ENCODE results near the gene PTK6. TPM values are rescaled to one million over a fixed set of nuclear protein-coding genes. Genes with fewer than 3 reads are reported as not detected.
A peak's percentile ranks its signal among the peaks of the same experiment; 100 is the strongest.

The PTK6 gene
- total RNA-seq, 2 experiments from 2014 or later: 0.19 to 0.22 TPM

DNA sequence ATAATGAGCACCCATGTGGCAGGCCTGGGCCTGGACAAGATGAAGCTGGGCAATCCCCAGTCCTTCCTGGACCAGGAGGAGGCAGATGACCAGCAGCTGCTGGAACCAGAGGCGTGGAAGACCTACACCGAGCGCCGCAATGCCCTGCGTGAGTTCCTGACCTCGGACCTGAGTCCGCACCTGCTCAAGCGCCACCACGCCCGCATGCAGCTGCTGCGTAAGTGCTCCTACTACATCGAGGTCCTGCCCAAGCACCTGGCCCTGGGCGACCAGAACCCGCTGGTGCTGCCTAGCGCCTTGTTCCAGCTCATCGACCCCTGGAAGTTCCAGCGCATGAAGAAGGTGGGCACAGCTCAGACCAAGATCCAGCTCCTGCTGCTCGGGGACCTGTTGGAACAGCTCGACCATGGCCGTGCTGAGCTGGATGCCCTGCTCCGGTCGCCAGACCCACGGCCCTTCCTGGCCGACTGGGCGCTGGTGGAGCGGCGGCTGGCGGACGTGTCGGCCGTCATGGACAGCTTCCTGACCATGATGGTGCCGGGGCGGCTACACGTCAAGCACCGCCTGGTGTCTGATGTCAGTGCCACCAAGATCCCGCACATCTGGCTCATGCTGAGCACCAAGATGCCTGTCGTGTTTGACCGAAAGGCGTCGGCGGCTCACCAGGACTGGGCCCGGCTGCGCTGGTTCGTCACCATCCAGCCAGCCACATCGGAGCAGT, 18.6 kb upstream of the PTK6 start:
- no peaks in the 10 kb centered on the region for H3K27me3 ChIP-seq (ENCODE audit: control insufficient read depth in 1 of 2, insufficient read depth in 2 of 2, low read length in 2 of 2)
- peaks cover 0 to 3% of the 10 kb centered on the region in 2 experiments for H3K9me3 ChIP-seq (ENCODE audit: control insufficient read depth in 1 of 2, insufficient read depth in 1 of 2, low read length in 2 of 2)
- Mint-ChIP-seq H3K9me3 (no peaks in the 10 kb centered on the region), H3K4me1 (ENCODE audit: low read depth) (peaks cover 18% of the 10 kb centered on the region), H3K36me3 (ENCODE audit: low read depth) (peaks cover 11% of the 10 kb centered on the region), H3K4me3 (no peak overlapping the region), H3K27ac (no peak overlapping the region), H3K27me3 (no peaks in the 10 kb centered on the region)
- ChIA-PET POLR2A (interaction anchor here (1.5 to 2.6 kb wide), 3 partner anchors 12 to 71 kb away, joined by 4 to 16 read pairs (median 10); partner anchors contain the start of genes GMEB2 and PTK6), CTCF (no interaction called here)
- intact Hi-C loops (cut with DNase I, micrococcal nuclease): no loop called here
- TF ChIP-seq, protein P1, sequence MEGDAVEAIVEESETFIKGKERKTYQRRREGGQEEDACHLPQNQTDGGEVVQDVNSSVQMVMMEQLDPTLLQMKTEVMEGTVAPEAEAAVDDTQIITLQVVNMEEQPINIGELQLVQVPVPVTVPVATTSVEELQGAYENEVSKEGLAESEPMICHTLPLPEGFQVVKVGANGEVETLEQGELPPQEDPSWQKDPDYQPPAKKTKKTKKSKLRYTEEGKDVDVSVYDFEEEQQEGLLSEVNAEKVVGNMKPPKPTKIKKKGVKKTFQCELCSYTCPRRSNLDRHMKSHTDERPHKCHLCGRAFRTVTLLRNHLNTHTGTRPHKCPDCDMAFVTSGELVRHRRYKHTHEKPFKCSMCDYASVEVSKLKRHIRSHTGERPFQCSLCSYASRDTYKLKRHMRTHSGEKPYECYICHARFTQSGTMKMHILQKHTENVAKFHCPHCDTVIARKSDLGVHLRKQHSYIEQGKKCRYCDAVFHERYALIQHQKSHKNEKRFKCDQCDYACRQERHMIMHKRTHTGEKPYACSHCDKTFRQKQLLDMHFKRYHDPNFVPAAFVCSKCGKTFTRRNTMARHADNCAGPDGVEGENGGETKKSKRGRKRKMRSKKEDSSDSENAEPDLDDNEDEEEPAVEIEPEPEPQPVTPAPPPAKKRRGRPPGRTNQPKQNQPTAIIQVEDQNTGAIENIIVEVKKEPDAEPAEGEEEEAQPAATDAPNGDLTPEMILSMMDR (IDR thresholded peaks at IDR 0.05): no peak
- peaks cover 31% of the 10 kb centered on the region for H3K4me1 ChIP-seq (ENCODE audit: insufficient read depth, low read length)
- DNase-seq (no peak), ATAC-seq (ENCODE audit: poor library complexity) (no peak)
- no peak overlapping the region for H3K4me3 ChIP-seq (ENCODE audit: low read length)
- no peak overlapping the region for H3K27ac ChIP-seq (ENCODE audit: low read depth in 1 of 2, low read length in 2 of 2)
- peaks cover 11% of the 10 kb centered on the region for H3K36me3 ChIP-seq (ENCODE audit: insufficient read depth, low read length)

DNA sequence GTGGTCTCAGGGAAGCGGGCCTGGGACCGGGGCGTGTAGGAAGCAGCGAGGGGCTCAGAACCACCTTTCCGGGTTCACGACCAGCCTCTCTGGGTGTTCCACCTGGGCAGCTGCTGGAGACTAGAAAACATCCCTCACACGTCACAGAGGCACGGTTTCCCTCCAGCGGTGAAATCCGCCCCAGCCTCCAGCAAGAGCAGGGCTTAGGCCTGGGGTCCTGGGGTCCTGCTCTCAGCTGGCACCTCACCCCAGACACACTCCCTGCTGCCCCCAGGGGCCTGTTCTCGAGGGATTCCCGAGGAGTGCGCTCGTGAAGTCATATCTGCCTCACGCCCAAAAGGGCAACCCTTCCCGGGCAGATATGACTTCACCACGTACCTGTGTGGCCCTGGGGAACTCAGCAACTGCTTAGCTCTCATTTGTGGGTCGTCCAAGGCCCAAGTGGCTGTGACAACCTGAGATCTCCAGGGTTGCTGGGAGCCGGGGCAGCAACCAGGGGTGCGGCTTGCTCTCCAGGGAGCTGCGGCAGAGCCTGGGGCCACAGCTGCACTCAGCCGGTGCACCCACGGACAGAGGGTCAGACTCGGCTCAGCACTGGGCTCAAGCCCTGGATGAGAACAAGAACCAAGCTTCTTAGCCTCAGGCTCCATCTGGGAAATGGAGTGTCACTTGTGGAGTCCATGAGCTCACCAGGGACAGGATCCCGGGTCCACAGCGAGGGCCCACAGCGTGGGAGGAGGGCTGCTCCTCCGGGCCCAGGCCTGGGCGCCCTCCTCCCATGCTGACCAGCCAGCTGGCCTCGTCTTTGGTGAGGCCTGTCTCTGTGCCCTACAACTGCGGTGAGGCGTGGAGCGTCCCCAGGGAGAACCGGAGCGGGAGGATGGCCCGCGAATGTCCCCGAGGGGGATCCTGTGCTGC, 17.4 kb upstream of the PTK6 start:
- H3K27ac ChIP-seq (ENCODE audit: low read depth in 1 of 2, low read length in 2 of 2): no peak overlapping the region
- TF ChIP-seq, protein P1 (IDR thresholded peaks at IDR 0.05): no peak
- peaks cover 31% of the 10 kb centered on the region for H3K4me1 ChIP-seq (ENCODE audit: insufficient read depth, low read length)
- H3K27ac Mint-ChIP-seq: peak overlapping the region; percentile 53
- DNase-seq (peak in 3 of 14 experiments; percentile 25 to 54 (median 43)), ATAC-seq (ENCODE audit: poor library complexity) (no peak)
- H3K27me3 Mint-ChIP-seq: no peaks in the 10 kb centered on the region
- H3K4me3 ChIP-seq (ENCODE audit: low read length): peak overlapping the region; percentile 68
- peaks cover 18% of the 10 kb centered on the region for H3K4me1 Mint-ChIP-seq (ENCODE audit: low read depth)
- peaks cover 6% of the 10 kb centered on the region for H3K36me3 Mint-ChIP-seq (ENCODE audit: low read depth)
- H3K36me3 ChIP-seq (ENCODE audit: insufficient read depth, low read length): no peaks in the 10 kb centered on the region
- peak overlapping the region; percentile 84 for H3K4me3 Mint-ChIP-seq
- POLR2A ChIA-PET: interaction anchor here (0.9 to 2.6 kb wide), 6 partner anchors 13 to 182 kb away, joined by 3 to 16 read pairs (median 4); partner anchors contain the start of genes GMEB2, LIME1 and PTK6
- H3K9me3 ChIP-seq (ENCODE audit: control insufficient read depth in 1 of 2, insufficient read depth in 1 of 2, low read length in 2 of 2): peaks cover 0 to 3% of the 10 kb centered on the region in 2 experiments
- intact Hi-C loops (cut with DNase I, micrococcal nuclease): loop anchor here in 1 of 2 experiments (1.0 kb wide), 1 partner anchor 311 kb away; the partner anchor contains the start of gene TPD52L2
- CTCF ChIA-PET: interaction anchor here (0.9 kb wide), 1 partner anchor 17 kb away, joined by 3 read pairs; no protein-coding TSS in a partner anchor
- no peaks in the 10 kb centered on the region for H3K27me3 ChIP-seq (ENCODE audit: control insufficient read depth in 1 of 2, insufficient read depth in 2 of 2, low read length in 2 of 2)
- H3K9me3 Mint-ChIP-seq: no peaks in the 10 kb centered on the region

DNA sequence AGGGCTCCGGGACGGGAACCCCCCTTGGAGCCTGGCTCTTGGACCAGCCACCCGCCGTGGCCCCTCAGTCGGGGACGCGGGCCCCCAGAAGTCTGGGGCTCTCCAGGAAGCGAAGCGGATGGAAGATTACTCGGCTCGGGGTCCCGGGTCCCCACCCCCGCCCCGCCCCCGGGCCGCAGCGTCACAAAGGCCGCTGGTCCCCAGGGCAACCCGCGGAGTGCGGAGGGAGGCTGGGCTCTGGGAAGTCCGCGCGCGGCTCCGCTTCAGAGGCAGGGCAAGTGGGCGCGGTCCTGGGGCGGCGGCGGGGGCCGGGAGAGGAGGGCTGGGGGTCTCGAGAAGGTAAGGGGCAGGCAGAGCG, 16.7 kb upstream of the PTK6 start, which contains the start of gene FNDC11:
FNDC11 (plus strand) TSS at position 227 of the 358 bp plus-strand sequence. CDS start 1,505 bp downstream, outside the sequence.
- Mint-ChIP-seq H3K4me3 (peak within 1 kb of the TSS; percentile 90), H3K9me3 (no peaks in the 10 kb centered on the region), H3K27ac (peak within 1 kb of the TSS; percentile 91), H3K4me1 (ENCODE audit: low read depth) (peaks cover 18% of the 10 kb centered on the region), H3K36me3 (ENCODE audit: low read depth) (peaks cover 2% of the 10 kb centered on the region), H3K27me3 (no peaks in the 10 kb centered on the region)
- POLR2A ChIA-PET: interaction anchor here (0.9 to 2.6 kb wide), 5 partner anchors 14 to 143 kb away, joined by 3 to 21 read pairs (median 4); partner anchors contain the start of gene GMEB2
- peak in 7 of 14 experiments; percentile 12 to 62 (median 43) for DNase-seq
- Histone ChIP-seq H3K36me3 (ENCODE audit: insufficient read depth, low read length) (no peaks in the 10 kb centered on the region), H3K27ac (ENCODE audit: low read depth in 1 of 2, low read length in 2 of 2) (peak within 1 kb of the TSS; percentile 73 to 82), H3K4me3 (ENCODE audit: low read length) (peak within 1 kb of the TSS; percentile 68), H3K27me3 (ENCODE audit: control insufficient read depth in 1 of 2, insufficient read depth in 2 of 2, low read length in 2 of 2) (no peaks in the 10 kb centered on the region), H3K4me1 (ENCODE audit: insufficient read depth, low read length) (peaks cover 35% of the 10 kb centered on the region), H3K9me3 (ENCODE audit: control insufficient read depth in 1 of 2, insufficient read depth in 1 of 2, low read length in 2 of 2) (peaks cover 0 to 3% of the 10 kb centered on the region in 2 experiments)
- no peak for ATAC-seq (ENCODE audit: poor library complexity)
- TF ChIP-seq, protein P1 (IDR thresholded peaks at IDR 0.05): no peak
- CTCF ChIA-PET: no interaction called here
- intact Hi-C loops (cut with DNase I, micrococcal nuclease): loop anchor here (1.0 to 2.0 kb wide), 4 partner anchors 15 to 311 kb away; partner anchors contain the start of genes PPDPF (in 1 of the 2) and TPD52L2 (in 1 of the 2)

Measured in CD4-positive, alpha-beta T cell (primary cell).